SK-N-SH treated with all-trans-retinoic acid at 6 μM for 48 hours (cell line): ENCODE measurements around the gene MTF1.

Experiments used
- ARNTL ChIP-seq: fragments of 450-650 bp; formaldehyde crosslinking; IDR thresholded peaks from 2 replicates; pipeline ENCODE4 v1.5.0; 2020; ENCODE audit warnings: low read depth, mild to moderate bottlenecking, moderate library complexity, borderline replicate concordance
- BACH2 ChIP-seq: fragments of 250-450 bp; sonication (Bioruptor Pico); IDR thresholded peaks from 2 replicates; pipeline ENCODE4 v1.9.0; 2021; ENCODE audit warnings: mild to moderate bottlenecking, borderline replicate concordance
- CSDC2 ChIP-seq: fragments of 250-450 bp; sonication (Bioruptor Pico); IDR thresholded peaks from 2 replicates; pipeline ENCODE4 v1.5.0; 2020; ENCODE audit warnings: mild to moderate bottlenecking, moderate library complexity
- ESRRG ChIP-seq: fragments of 250-450 bp; sonication (Bioruptor Pico); IDR thresholded peaks from 2 replicates; pipeline ENCODE4 v1.6.1; 2021; ENCODE audit warnings: mild to moderate bottlenecking
- PATZ1 ChIP-seq: fragments of 250-450 bp; sonication (Bioruptor Pico); IDR thresholded peaks from 2 replicates; pipeline ENCODE4 v1.8.0; 2020; ENCODE audit warnings: mild to moderate bottlenecking, moderate library complexity, borderline replicate concordance
- RARB ChIP-seq: fragments of 250-450 bp; sonication (Bioruptor Pico); IDR thresholded peaks from 2 replicates; pipeline ENCODE4 v1.8.0; 2021; ENCODE audit warnings: mild to moderate bottlenecking, moderate library complexity
- TCF4 ChIP-seq: fragments of 250-450 bp; sonication (Bioruptor Pico); IDR thresholded peaks from 2 replicates; pipeline ENCODE4 v1.8.0; 2021; ENCODE audit warnings: mild to moderate bottlenecking, moderate library complexity, borderline replicate concordance
- ZC3H10 ChIP-seq: fragments of 250-450 bp; sonication (Bioruptor Pico); IDR thresholded peaks from 2 replicates; pipeline ENCODE4 v1.5.1; 2021; ENCODE audit warnings: mild to moderate bottlenecking, moderate library complexity
- ZFP30 ChIP-seq: fragments of 450-650 bp; formaldehyde crosslinking; IDR thresholded peaks from 2 replicates; pipeline ENCODE4 v1.5.0; 2022; ENCODE audit warnings: mild to moderate bottlenecking, moderate library complexity
- ZNF565 ChIP-seq: fragments of 450-650 bp; formaldehyde crosslinking; conservative IDR thresholded peaks from 2 replicates; pipeline ENCODE4 v1.5.0; 2020; ENCODE audit warnings: low read depth, mild to moderate bottlenecking, moderate library complexity
- ZNF70 ChIP-seq: fragments of 450-650 bp; formaldehyde crosslinking; IDR thresholded peaks from 2 replicates; pipeline ENCODE4 v1.5.0; 2020; ENCODE audit warnings: mild to moderate bottlenecking, moderate library complexity
- TF ChIP-seq, protein P1 (sequence below): fragments of 250-450 bp; sonication (Bioruptor Pico); IDR thresholded peaks from 2 replicates; pipeline ENCODE4 v1.5.1; 2020; ENCODE audit warnings: low read depth, mild to moderate bottlenecking, moderate library complexity
- TF ChIP-seq, protein P2 (sequence below): fragments of 250-450 bp; sonication (Bioruptor Pico); IDR thresholded peaks from 2 replicates; pipeline ENCODE4 v1.5.0; 2020; ENCODE audit warnings: mild to moderate bottlenecking, moderate library complexity
- TF ChIP-seq, protein P3 (sequence below): fragments of 250-450 bp; sonication (Bioruptor Pico); IDR thresholded peaks from 2 replicates; pipeline ENCODE4 v1.5.1; 2021; ENCODE audit warnings: mild to moderate bottlenecking, moderate library complexity

DNA sequence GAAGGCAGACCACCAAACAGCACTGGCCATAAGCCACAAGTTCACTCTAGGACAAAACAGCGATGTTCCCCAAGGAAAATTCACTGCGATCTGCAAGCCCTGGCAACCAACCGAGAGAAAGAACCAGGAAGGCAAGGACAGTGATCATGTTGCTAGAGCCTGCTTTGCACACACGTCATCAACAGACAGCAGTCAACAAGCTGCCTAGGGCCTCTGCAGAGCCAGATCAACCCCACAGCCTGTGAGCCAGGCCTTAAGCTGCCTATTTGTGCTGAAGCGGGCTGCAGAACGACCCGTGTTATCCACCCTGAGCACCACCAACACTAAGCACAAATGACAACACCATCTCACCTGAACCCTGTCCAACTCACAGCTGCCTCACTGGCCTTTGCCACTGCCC, 45.1 kb downstream of the MTF1 start:
- TF ChIP-seq, protein P1, sequence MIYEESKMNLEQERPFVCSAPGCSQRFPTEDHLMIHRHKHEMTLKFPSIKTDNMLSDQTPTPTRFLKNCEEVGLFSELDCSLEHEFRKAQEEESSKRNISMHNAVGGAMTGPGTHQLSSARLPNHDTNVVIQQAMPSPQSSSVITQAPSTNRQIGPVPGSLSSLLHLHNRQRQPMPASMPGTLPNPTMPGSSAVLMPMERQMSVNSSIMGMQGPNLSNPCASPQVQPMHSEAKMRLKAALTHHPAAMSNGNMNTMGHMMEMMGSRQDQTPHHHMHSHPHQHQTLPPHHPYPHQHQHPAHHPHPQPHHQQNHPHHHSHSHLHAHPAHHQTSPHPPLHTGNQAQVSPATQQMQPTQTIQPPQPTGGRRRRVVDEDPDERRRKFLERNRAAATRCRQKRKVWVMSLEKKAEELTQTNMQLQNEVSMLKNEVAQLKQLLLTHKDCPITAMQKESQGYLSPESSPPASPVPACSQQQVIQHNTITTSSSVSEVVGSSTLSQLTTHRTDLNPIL: no peak
- TF ChIP-seq ESRRG (CRISPR knock-in tag) (no peak), PATZ1 (CRISPR knock-in tag) (no peak), TCF4 (no peak), ZNF565 (CRISPR knock-in tag) (no peak), ZC3H10 (CRISPR knock-in tag) (no peak), RARB (CRISPR knock-in tag) (no peak), CSDC2 (CRISPR knock-in tag) (no peak), ZFP30 (CRISPR knock-in tag) (no peak), ARNTL (no peak), ZNF70 (CRISPR knock-in tag) (no peak), BACH2 (CRISPR knock-in tag) (no peak)
- TF ChIP-seq, protein P2, sequence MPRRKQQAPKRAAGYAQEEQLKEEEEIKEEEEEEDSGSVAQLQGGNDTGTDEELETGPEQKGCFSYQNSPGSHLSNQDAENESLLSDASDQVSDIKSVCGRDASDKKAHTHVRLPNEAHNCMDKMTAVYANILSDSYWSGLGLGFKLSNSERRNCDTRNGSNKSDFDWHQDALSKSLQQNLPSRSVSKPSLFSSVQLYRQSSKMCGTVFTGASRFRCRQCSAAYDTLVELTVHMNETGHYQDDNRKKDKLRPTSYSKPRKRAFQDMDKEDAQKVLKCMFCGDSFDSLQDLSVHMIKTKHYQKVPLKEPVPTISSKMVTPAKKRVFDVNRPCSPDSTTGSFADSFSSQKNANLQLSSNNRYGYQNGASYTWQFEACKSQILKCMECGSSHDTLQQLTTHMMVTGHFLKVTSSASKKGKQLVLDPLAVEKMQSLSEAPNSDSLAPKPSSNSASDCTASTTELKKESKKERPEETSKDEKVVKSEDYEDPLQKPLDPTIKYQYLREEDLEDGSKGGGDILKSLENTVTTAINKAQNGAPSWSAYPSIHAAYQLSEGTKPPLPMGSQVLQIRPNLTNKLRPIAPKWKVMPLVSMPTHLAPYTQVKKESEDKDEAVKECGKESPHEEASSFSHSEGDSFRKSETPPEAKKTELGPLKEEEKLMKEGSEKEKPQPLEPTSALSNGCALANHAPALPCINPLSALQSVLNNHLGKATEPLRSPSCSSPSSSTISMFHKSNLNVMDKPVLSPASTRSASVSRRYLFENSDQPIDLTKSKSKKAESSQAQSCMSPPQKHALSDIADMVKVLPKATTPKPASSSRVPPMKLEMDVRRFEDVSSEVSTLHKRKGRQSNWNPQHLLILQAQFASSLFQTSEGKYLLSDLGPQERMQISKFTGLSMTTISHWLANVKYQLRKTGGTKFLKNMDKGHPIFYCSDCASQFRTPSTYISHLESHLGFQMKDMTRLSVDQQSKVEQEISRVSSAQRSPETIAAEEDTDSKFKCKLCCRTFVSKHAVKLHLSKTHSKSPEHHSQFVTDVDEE (CRISPR knock-in tag): no peak
- TF ChIP-seq, protein P3, sequence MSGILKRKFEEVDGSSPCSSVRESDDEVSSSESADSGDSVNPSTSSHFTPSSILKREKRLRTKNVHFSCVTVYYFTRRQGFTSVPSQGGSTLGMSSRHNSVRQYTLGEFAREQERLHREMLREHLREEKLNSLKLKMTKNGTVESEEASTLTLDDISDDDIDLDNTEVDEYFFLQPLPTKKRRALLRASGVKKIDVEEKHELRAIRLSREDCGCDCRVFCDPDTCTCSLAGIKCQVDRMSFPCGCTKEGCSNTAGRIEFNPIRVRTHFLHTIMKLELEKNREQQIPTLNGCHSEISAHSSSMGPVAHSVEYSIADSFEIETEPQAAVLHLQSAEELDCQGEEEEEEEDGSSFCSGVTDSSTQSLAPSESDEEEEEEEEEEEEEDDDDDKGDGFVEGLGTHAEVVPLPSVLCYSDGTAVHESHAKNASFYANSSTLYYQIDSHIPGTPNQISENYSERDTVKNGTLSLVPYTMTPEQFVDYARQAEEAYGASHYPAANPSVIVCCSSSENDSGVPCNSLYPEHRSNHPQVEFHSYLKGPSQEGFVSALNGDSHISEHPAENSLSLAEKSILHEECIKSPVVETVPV (CRISPR knock-in tag): no peak
